Erythroblast (primary cell): Measurements from ENCODE around the gene ZBTB24.

ENCODE experiments used
- DNase-seq, 2 experiments: peaks; one replicate each; lab custom pipeline; 2025; lab: John Stamatoyannopoulos, UW
- GATA1 ChIP-seq: IDR thresholded peaks from 2 replicates; pipeline ENCODE4 v1.6.1; 2011; ENCODE audit warnings: low read depth, mild to moderate bottlenecking, control low read depth, low read length, moderate library complexity
- POLR2A ChIP-seq: IDR thresholded peaks from 2 replicates; pipeline ENCODE4 v1.6.1; 2011; ENCODE audit warnings: mild to moderate bottlenecking, low read length

Gene ZBTB24

DNA sequence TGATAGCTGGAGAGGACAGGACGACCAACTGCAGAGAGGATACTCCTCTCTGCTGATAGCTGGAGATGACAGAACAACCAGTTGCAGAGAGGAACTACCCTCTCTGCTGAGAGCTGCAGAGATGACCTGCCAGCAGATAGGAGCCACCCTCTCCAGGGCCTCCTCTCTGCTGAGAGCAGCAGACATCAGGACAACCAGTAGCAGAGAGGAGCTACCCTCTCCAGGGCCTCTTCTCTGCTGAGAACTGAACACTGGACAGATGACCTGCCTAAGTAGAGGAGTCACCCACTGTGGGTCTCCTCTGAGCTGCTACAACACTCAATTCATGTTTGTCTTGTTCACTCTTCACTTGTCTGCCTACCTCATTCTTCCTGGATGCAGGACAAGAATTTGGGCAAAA, 27.3 kb upstream of the ZBTB24 start:
- TF ChIP-seq GATA1 (no peak), POLR2A (no peak)
- no peak for DNase-seq

GRCh38 chr6:109508166-109508860, 25.3 kb upstream of the ZBTB24 start:
- TF ChIP-seq POLR2A, result no peak
- no peak for TF ChIP-seq GATA1
- no peak for DNase-seq

DNA sequence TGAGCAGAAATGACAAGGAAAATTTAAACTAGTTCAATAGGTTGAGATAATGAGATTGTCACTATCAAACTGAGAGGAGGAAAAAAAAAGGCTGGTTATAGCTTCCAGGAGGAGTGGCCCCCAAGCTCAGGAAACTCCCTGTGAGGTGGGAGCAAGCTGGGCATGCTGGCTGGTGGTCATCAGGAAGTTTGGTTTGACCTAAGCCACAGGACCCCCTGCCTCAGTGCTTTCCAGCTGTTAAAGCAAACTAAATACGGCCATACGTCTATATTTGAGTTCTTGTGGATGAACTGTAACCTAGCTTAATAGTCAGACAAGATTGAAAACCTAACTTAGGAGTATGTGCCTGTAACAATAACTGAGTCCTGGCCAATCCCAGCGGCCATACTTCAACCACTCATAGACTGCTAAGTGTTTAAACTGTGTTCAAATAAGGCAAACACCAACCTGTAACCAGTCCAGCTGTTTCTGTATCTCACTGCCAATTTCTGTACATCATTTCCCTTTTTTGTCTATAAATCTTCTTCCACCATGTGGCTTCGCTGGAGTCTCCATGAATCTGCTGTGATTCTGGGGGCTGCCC, 24.6 kb upstream of the ZBTB24 start:
- TF ChIP-seq GATA1 (no peak), POLR2A (no peak)
- no peak for DNase-seq

GRCh38 chr6:109506841-109507240, 23.8 kb upstream of the ZBTB24 start:
- DNase-seq, result no peak
- TF ChIP-seq GATA1, result no peak
- TF ChIP-seq POLR2A, result no peak

- TF ChIP-seq GATA1, result no peak
- no peak for TF ChIP-seq POLR2A
- no peak for DNase-seq
Observed at GRCh38 chr6:109506314-109506713, 23.3 kb upstream of the ZBTB24 start.

DNA sequence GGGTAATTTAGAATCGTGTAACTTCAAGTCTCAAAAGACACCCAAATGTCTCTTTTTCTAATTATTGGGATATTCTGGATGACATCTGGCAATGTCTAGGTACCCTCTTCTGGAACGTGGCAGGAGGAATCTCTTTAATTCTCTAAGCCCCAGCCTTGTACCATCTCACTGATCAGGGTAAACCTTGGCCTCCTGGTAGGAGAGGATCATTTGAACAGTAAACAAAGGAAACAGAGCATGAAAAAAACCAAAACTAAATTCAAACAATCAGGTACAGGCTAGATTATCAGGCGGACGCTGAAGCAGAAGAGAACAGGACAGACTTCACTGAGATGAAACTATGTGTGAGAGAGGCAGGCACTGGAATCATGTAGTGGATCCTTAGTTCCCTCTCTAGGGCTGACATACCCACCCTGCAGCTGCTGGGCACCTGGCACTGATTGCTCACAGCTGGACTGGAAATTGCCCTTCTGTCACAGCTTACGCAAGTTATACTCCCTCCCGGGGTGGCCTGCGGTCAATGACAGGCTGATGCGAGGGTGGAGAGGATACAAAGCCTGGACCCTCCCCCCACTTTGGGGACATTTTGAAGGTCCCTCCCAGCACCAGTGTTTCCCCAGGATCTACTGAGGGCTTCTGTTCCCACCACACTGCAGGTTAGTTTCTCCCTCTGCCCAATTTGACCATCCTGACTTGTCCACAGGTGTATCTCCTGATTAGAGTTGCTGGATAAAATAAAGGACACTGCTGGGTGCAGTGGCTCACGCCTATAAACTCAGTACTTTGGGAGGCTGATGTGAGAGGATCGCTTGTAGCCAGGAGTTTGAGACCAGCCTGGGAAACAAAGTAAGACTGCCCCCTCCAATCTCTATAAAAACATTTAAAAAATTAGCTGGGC, 20.6 kb upstream of the ZBTB24 start:
- TF ChIP-seq GATA1, result no peak
- no peak for TF ChIP-seq POLR2A
- no peak for DNase-seq

- DNase-seq, result no peak
- TF ChIP-seq POLR2A, result no peak
- TF ChIP-seq GATA1, result no peak
Observed at GRCh38 chr6:109498936-109499335, 15.9 kb upstream of the ZBTB24 start.

GRCh38 chr6:109498052-109498451, 15.0 kb upstream of the ZBTB24 start:
- no peak for DNase-seq
- TF ChIP-seq GATA1 (no peak), POLR2A (no peak)

DNA sequence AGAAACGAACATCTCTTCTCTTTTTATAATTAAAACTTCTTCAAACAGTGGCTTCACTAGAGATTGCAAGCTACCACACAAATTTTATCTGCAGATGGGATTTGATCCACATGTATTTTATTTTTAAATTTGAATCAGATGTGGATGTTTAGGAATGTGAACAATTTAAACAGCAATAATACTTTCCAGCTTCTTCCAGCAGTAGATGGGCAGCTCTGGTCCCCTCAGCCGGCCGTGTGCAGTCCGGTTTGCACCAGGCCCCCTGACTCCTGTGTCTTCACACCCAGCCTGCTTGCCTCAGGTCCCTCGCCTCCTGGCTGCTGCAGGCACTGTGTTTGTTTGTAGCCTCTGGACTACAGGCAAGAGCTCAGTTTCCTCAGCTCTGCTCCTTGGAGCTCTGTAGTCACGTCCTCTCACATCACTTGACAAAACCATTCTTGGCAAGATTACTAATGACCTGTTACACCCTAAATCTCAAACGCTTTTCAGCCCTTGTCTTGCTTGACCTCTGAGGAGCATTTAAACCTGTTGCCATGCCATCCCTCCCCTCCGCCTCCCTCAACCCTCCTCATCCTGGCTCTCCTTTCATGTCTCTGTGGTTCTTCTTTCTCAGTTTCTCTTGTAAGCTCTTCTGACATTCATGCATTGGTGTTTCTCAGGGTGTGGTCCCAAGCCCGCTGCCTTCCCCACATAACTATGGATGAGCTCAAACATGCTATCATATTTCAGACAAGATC, 13.2 kb upstream of the ZBTB24 start:
- no peak for TF ChIP-seq POLR2A
- TF ChIP-seq GATA1, result no peak
- DNase-seq, result no peak

GRCh38 chr6:109493865-109494264, 10.8 kb upstream of the ZBTB24 start:
- DNase-seq, result no peak
- TF ChIP-seq GATA1 (no peak), POLR2A (no peak)

GRCh38 chr6:109491207-109491938, 8.4 kb upstream of the ZBTB24 start:
- TF ChIP-seq POLR2A, result no peak
- no peak for TF ChIP-seq GATA1
- DNase-seq, result no peak

DNA sequence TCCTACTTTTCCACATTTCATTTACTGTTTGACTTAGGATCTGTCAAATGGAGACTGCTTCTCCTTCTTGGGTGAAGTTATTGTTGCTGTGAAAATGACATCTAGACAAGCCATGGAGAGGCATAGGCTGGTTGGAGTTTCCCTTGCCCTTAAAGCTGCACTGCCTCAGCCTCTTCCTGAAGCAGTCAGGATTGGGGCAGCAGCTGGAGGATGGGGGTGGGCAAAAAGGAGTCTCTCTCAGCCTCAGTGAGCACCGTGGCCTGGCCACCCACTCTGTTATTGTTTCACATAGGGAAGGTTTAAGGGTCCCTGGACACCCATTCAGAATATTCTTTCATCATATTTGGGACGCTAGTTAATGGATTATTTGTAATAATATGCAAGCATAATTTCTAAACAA, 7.7 kb upstream of the ZBTB24 start:
- TF ChIP-seq POLR2A, result no peak
- no peak for TF ChIP-seq GATA1
- DNase-seq, result no peak

GRCh38 chr6:109488001-109488400, 5.0 kb upstream of the ZBTB24 start:
- DNase-seq, result no peak
- TF ChIP-seq GATA1 (no peak), POLR2A (no peak)

DNA sequence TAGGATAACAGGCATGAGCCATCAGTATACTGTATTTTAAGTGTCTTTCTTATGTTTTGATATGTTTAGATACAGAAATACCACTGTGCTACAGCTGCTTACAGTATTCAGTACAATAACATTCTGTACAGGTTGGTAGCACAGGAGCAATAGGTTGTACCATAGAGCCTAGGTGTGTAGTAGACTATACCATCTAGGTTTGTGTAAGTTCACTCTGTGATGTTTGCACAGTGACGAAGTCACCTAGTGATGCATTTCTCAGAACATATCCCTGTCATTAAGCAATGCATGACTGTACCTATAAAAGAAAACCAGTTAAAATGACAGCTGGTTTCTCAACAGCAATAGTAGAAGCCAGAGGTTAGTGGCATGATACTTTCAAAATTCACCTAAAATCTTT, 3.0 kb upstream of the ZBTB24 start:
- DNase-seq, result no peak
- TF ChIP-seq POLR2A (no peak), GATA1 (no peak)
